Astrocyte (in vitro differentiated cells and primary cell): ENCODE results near the gene ZMAT2. TPM values are rescaled to one million over a fixed set of nuclear protein-coding genes. Genes with fewer than 3 reads are reported as not detected.
"Not testable (repeated sequence)": the region's sequence is repeated elsewhere in the genome, so short reads cannot be mapped to it uniquely, and the experiment has no call there.

ENCODE experiments used
- DNase-seq: peaks from one replicate; pipeline ENCODE4 v3.0.0-alpha.2; 2010; ENCODE audit warnings: low read depth
- FAIRE-seq: peaks from 2 replicates; lab custom pipeline; 2011; peaks lifted over from hg19 to GRCh38; lab: Jason Lieb, UNC
- H2AFZ ChIP-seq: 2 replicates; pipeline ENCODE4 v1.6.0; 2012; ENCODE audit warnings: low read depth, low read length, inconsistent platforms
- H3K27ac ChIP-seq: 2 replicates; pipeline ENCODE4 v1.5.1; 2011; ENCODE audit warnings: low read depth, low read length, inconsistent platforms
- H3K27me3 ChIP-seq: 2 replicates; pipeline ENCODE4 v1.6.0; 2011; ENCODE audit warnings: low read length, inconsistent platforms; ENCODE audit not compliant: insufficient read depth
- H3K36me3 ChIP-seq: 2 replicates; pipeline ENCODE4 v1.5.1; 2011; ENCODE audit warnings: low read length, inconsistent platforms; ENCODE audit not compliant: insufficient read depth
- H3K4me1 ChIP-seq: 2 replicates; pipeline ENCODE4 v1.5.1; 2011; ENCODE audit warnings: low read length, inconsistent platforms; ENCODE audit not compliant: insufficient read depth
- H3K4me2 ChIP-seq: 2 replicates; pipeline ENCODE4 v1.6.0; 2012; ENCODE audit warnings: low read length, inconsistent platforms
- H3K4me3 ChIP-seq: 2 replicates; pipeline ENCODE4 v1.5.1; 2011; ENCODE audit warnings: low read depth, mild to moderate bottlenecking, low read length, inconsistent platforms; ENCODE audit not compliant: insufficient read depth
- H3K79me2 ChIP-seq: 2 replicates; pipeline ENCODE4 v1.6.0; 2012; ENCODE audit warnings: mild to moderate bottlenecking, low read length, inconsistent platforms; ENCODE audit not compliant: insufficient read depth
- H3K9ac ChIP-seq: 2 replicates; pipeline ENCODE4 v1.6.0; 2012; ENCODE audit warnings: mild to moderate bottlenecking, low read length, inconsistent platforms
- H3K9me3 ChIP-seq: 2 replicates; pipeline ENCODE4 v1.5.1; 2012; ENCODE audit warnings: low read depth, mild to moderate bottlenecking, low read length, inconsistent platforms; ENCODE audit not compliant: insufficient read depth
- H4K20me1 ChIP-seq: 2 replicates; pipeline ENCODE4 v1.6.0; 2012; ENCODE audit warnings: low read length, inconsistent platforms; ENCODE audit not compliant: insufficient read depth
- H3K27ac Mint-ChIP-seq: one replicate; pipeline ENCODE4 v1.8.0; 2021; ENCODE audit warnings: mild to moderate bottlenecking, mixed read lengths; ENCODE audit not compliant: unreplicated experiment
- H3K27me3 Mint-ChIP-seq: one replicate; pipeline ENCODE4 v1.8.0; 2021; ENCODE audit warnings: low read depth, mixed read lengths; ENCODE audit not compliant: unreplicated experiment
- H3K36me3 Mint-ChIP-seq: one replicate; pipeline ENCODE4 v1.8.0; 2021; ENCODE audit warnings: low read depth, mixed read lengths; ENCODE audit not compliant: unreplicated experiment
- H3K4me1 Mint-ChIP-seq: one replicate; pipeline ENCODE4 v1.8.0; 2021; ENCODE audit warnings: low read depth, mixed read lengths; ENCODE audit not compliant: unreplicated experiment
- H3K4me3 Mint-ChIP-seq: one replicate; pipeline ENCODE4 v1.8.0; 2021; ENCODE audit warnings: mild to moderate bottlenecking, moderate library complexity, mixed read lengths; ENCODE audit not compliant: unreplicated experiment
- H3K9me3 Mint-ChIP-seq: one replicate; pipeline ENCODE4 v1.8.0; 2021; ENCODE audit warnings: mild to moderate bottlenecking, mixed read lengths; ENCODE audit not compliant: unreplicated experiment
- CTCF ChIP-seq: IDR thresholded peaks from 2 replicates; pipeline ENCODE4 v1.5.1; 2011; ENCODE audit warnings: low read depth, mild to moderate bottlenecking, inconsistent platforms, low read length, moderate library complexity; ENCODE audit not compliant: insufficient read depth
- EZH2 ChIP-seq: IDR thresholded peaks from 2 replicates; pipeline ENCODE4 v1.6.1; 2012; ENCODE audit warnings: mild to moderate bottlenecking, low read length, inconsistent platforms; ENCODE audit not compliant: insufficient read depth
- total RNA-seq: library from RNA; stranded (reverse); gene quantifications from 2 replicates; pipeline ENCODE4 v1.2.1, GENCODE V29; 2021

The ZMAT2 gene
- total RNA-seq, 1 donor from 2014 or later, result 57.4 TPM

- Histone ChIP-seq H3K9ac (peak overlapping the region; percentile 42), H3K9me3 (no peaks in the 10 kb centered on the region), H3K79me2 (no peaks in the 10 kb centered on the region), H3K4me2 (peak overlapping the region; percentile 77), H3K27me3 (no peaks in the 10 kb centered on the region), H3K4me1 (peaks cover 4% of the 10 kb centered on the region), H3K4me3 (peak overlapping the region; percentile 37), H3K27ac (peak overlapping the region; percentile 70), H4K20me1 (no peaks in the 10 kb centered on the region), H2AFZ (peak overlapping the region; percentile 66), H3K36me3 (no peaks in the 10 kb centered on the region)
- peaks cover 7% of the 10 kb centered on the region for H3K9me3 Mint-ChIP-seq
- H3K4me3 Mint-ChIP-seq, result no peak overlapping the region
- TF ChIP-seq CTCF (no peak), EZH2 (no peak)
- DNase-seq (no peak), FAIRE-seq (no peak)
- H3K27ac Mint-ChIP-seq, result peak overlapping the region; percentile 75
- H3K4me1 Mint-ChIP-seq, result peaks cover 4% of the 10 kb centered on the region
- no peaks in the 10 kb centered on the region for H3K27me3 Mint-ChIP-seq
- no peaks in the 10 kb centered on the region for H3K36me3 Mint-ChIP-seq
Observed at GRCh38 chr5:140718266-140718592, 18.0 kb downstream of the ZMAT2 start.

GRCh38 chr5:140720738-140721137, 20.5 kb downstream of the ZMAT2 start:
- H3K27ac ChIP-seq, H4K20me1 ChIP-seq, H3K9me3 Mint-ChIP-seq, H2AFZ ChIP-seq, H3K36me3 Mint-ChIP-seq, H3K4me3 Mint-ChIP-seq, H3K27me3 Mint-ChIP-seq, H3K4me2 ChIP-seq, H3K4me3 ChIP-seq, H3K4me1 ChIP-seq, FAIRE-seq, H3K9me3 ChIP-seq, H3K36me3 ChIP-seq, DNase-seq, H3K27ac Mint-ChIP-seq, H3K27me3 ChIP-seq, H3K9ac ChIP-seq, H3K79me2 ChIP-seq, H3K4me1 Mint-ChIP-seq: not testable (repeated sequence)

- not testable (repeated sequence) for H3K27ac ChIP-seq, H3K9me3 ChIP-seq, H3K4me3 ChIP-seq, H3K4me1 ChIP-seq, H3K27me3 Mint-ChIP-seq, H3K4me1 Mint-ChIP-seq, H2AFZ ChIP-seq, H3K9ac ChIP-seq, H3K27me3 ChIP-seq, H3K9me3 Mint-ChIP-seq, FAIRE-seq, H3K36me3 Mint-ChIP-seq, H3K4me2 ChIP-seq, H4K20me1 ChIP-seq, H3K36me3 ChIP-seq, DNase-seq, H3K27ac Mint-ChIP-seq, H3K79me2 ChIP-seq, H3K4me3 Mint-ChIP-seq
Observed at GRCh38 chr5:140721395-140721794, 21.1 kb downstream of the ZMAT2 start.
